GM23248 (cell line): ENCODE results near the gene CCDC24. TPM values are rescaled to one million over a fixed set of nuclear protein-coding genes. Genes with fewer than 3 reads are reported as not detected.
A peak's percentile ranks its signal among the peaks of the same experiment; 100 is the strongest.

Experiments used
- DNase-seq: peaks from one replicate; pipeline ENCODE4 v3.0.0-alpha.2; 2015
- H2AFZ ChIP-seq: fragments of 200-600 bp; sonication (generic); 2 replicates; pipeline ENCODE4 v1.6.1; 2016; ENCODE audit warnings: antibody characterized with exemption
- H3F3A ChIP-seq: fragments of 200-600 bp; sonication (generic); 2 replicates; pipeline ENCODE4 v1.6.1; 2016; ENCODE audit warnings: mild to moderate bottlenecking, antibody characterized with exemption, mixed run types; ENCODE audit not compliant: insufficient read depth
- H3K27ac ChIP-seq: fragments of 200-600 bp; sonication (generic); 2 replicates; pipeline ENCODE4 v1.5.1; 2016; ENCODE audit warnings: mild to moderate bottlenecking
- H3K27me3 ChIP-seq: fragments of 200-600 bp; sonication (generic); replicated peaks from 2 replicates; pipeline ENCODE4 v1.6.1; 2016; ENCODE audit warnings: mild to moderate bottlenecking; ENCODE audit not compliant: insufficient read depth
- H3K36me3 ChIP-seq: fragments of 200-600 bp; sonication (generic); 2 replicates; pipeline ENCODE4 v1.6.1; 2016; ENCODE audit warnings: low read depth, mild to moderate bottlenecking
- H3K4me1 ChIP-seq: fragments of 200-600 bp; sonication (generic); 2 replicates; pipeline ENCODE4 v1.6.1; 2016; ENCODE audit warnings: mild to moderate bottlenecking; ENCODE audit not compliant: insufficient read depth
- H3K4me2 ChIP-seq: fragments of 200-600 bp; sonication (generic); one replicate; pipeline ENCODE4 v1.6.1; 2016; ENCODE audit warnings: mild to moderate bottlenecking; ENCODE audit not compliant: unreplicated experiment
- H3K4me3 ChIP-seq: fragments of 200-600 bp; sonication (generic); 2 replicates; pipeline ENCODE4 v1.5.1; 2016; ENCODE audit warnings: mild to moderate bottlenecking
- H3K79me2 ChIP-seq: fragments of 200-600 bp; sonication (generic); 2 replicates; pipeline ENCODE4 v1.6.1; 2016; ENCODE audit warnings: mild to moderate bottlenecking; ENCODE audit not compliant: insufficient read depth
- H3K9ac ChIP-seq: fragments of 200-600 bp; sonication (generic); 2 replicates; pipeline ENCODE4 v1.6.1; 2016; ENCODE audit warnings: mild to moderate bottlenecking
- H3K9me2 ChIP-seq: fragments of 200-600 bp; sonication (generic); 2 replicates; pipeline ENCODE4 v1.6.1; 2016; ENCODE audit warnings: mixed run types, mild to moderate bottlenecking, moderate library complexity; ENCODE audit not compliant: insufficient read depth
- H3K9me3 ChIP-seq: fragments of 200-600 bp; sonication (generic); one replicate; pipeline ENCODE4 v1.6.1; 2017; ENCODE audit warnings: low read depth
- H4K20me1 ChIP-seq: fragments of 200-600 bp; sonication (generic); 2 replicates; pipeline ENCODE4 v1.6.0; 2016; ENCODE audit not compliant: insufficient read depth
- EZH2 ChIP-seq: fragments of 200-600 bp; sonication (generic); IDR thresholded peaks from 2 replicates; pipeline ENCODE4 v1.6.1; 2018; ENCODE audit warnings: antibody characterized with exemption, mild to moderate bottlenecking; ENCODE audit not compliant: insufficient read depth, poor library complexity, severe bottlenecking
- EZH2phosphoT487 ChIP-seq: fragments of 200-600 bp; sonication (generic); IDR thresholded peaks from 2 replicates; pipeline ENCODE4 v1.6.1; 2018; ENCODE audit warnings: antibody characterized with exemption, moderate library complexity, mild to moderate bottlenecking, low read depth; ENCODE audit not compliant: insufficient read depth
- WGBS, 2 experiments: methylation state at CpG; one replicate each; pipeline ENCODE4 v1.1.6; 2015 to 2017; ENCODE audit warnings: low lambda C conversion rate in 2 of 2, low coverage in 1 of 2; ENCODE audit errors: missing lambda C conversion rate in 2 of 2; 5-methylcytosine and 5-hydroxymethylcytosine counted together
- in situ Hi-C: fragments of 300-500 bp; cut with MboI; formaldehyde crosslinking; loops from 2 replicates; pipeline ENCODE4 v1.15.0; 2020
- polyA plus RNA-seq: library from polyadenylated mRNA; unstranded; fragments of >200 nt; fragmentation: Nextera tagmentation; extraction: Ambion mirVana; gene quantifications from 2 replicates; pipeline ENCODE4 v1.2.1, GENCODE V29; 2016
- total RNA-seq: library from RNA; depleted of rRNA; stranded (reverse); fragments of >200 nt; shearing (Covaris generic); gene quantifications from 2 replicates; pipeline ENCODE4 v1.2.3, GENCODE V29; 2014

The CCDC24 gene
- total and polyA plus RNA-seq, 2 experiments from 2014 or later = 3.1 to 4.3 TPM

- H3K4me1 ChIP-seq = peaks cover 28% of the 10 kb centered on the region
- H3K9ac ChIP-seq = peak overlapping the region; percentile 90
- peak overlapping the region; percentile 47 for H2AFZ ChIP-seq
- DNase-seq = peak; percentile 66
- H3K4me3 ChIP-seq = peak overlapping the region; percentile 79
- H3K27ac ChIP-seq = peak overlapping the region; percentile 80
- H3K4me2 ChIP-seq = peak overlapping the region; percentile 94
- peaks cover 74% of the 10 kb centered on the region for H3K79me2 ChIP-seq
- peaks cover 8% of the 10 kb centered on the region; the same call in 1 of the 2 replicates for H3F3A ChIP-seq
- in situ Hi-C loops = no loop called here
- H3K9me2 ChIP-seq = no peaks in the 10 kb centered on the region
- TF ChIP-seq EZH2phosphoT487 (no peak), EZH2 (no peak)
- WGBS, 2 experiments = 32 to 38% methylated on average over 13 of the region's 13 CpGs
- no peaks in the 10 kb centered on the region for H4K20me1 ChIP-seq
- no peaks in the 10 kb centered on the region for H3K27me3 ChIP-seq
- no peaks in the 10 kb centered on the region for H3K9me3 ChIP-seq
- H3K36me3 ChIP-seq = peaks cover 10% of the 10 kb centered on the region; the same call in 1 of the 2 replicates
Observed at GRCh38 chr1:43980255-43981134, 10.9 kb upstream of the CCDC24 start.

GRCh38 chr1:43981135-43981491 is 10.3 kb upstream of the CCDC24 start:
- H4K20me1 ChIP-seq = no peaks in the 10 kb centered on the region
- WGBS, 2 experiments = 93 to 94% methylated on average over 20 of the region's 20 CpGs
- H3K36me3 ChIP-seq = peaks cover 13% of the 10 kb centered on the region; the same call in 1 of the 2 replicates

GRCh38 chr1:43981636-43982035 is 9.8 kb upstream of the CCDC24 start:
- 95 to 97% methylated on average over 20 of the region's 20 CpGs for WGBS, 2 experiments

More at GRCh38 chr1:43981135-43981491, 10.3 kb upstream of the CCDC24 start:
- Histone ChIP-seq H3K27ac (no peak overlapping the region), H3K4me2 (peak overlapping the region; percentile 94), H3K27me3 (no peaks in the 10 kb centered on the region), H3K4me3 (peak overlapping the region; percentile 79; the same call in 1 of the 2 replicates), H3K4me1 (peaks cover 25% of the 10 kb centered on the region), H3K79me2 (peaks cover 68% of the 10 kb centered on the region), H3K9ac (peak overlapping the region; percentile 90; the same call in 1 of the 2 replicates), H2AFZ (no peak overlapping the region), H3K9me2 (no peaks in the 10 kb centered on the region), H3F3A (peaks cover 13% of the 10 kb centered on the region), H3K9me3 (no peaks in the 10 kb centered on the region)
- TF ChIP-seq EZH2 (no peak), EZH2phosphoT487 (no peak)
- in situ Hi-C loops = no loop called here
- no peak for DNase-seq

GRCh38 chr1:43982241-43982640 is 9.2 kb upstream of the CCDC24 start:
- WGBS, 2 experiments = 94 to 95% methylated on average over 8 of the region's 8 CpGs
- Histone ChIP-seq H2AFZ (no peak overlapping the region), H3K27ac (no peak overlapping the region), H3K27me3 (no peaks in the 10 kb centered on the region), H3K9me3 (no peaks in the 10 kb centered on the region), H4K20me1 (no peaks in the 10 kb centered on the region), H3K9ac (no peak overlapping the region), H3K79me2 (peaks cover 56% of the 10 kb centered on the region), H3K4me1 (peaks cover 28% of the 10 kb centered on the region), H3K4me2 (no peak overlapping the region), H3K9me2 (no peaks in the 10 kb centered on the region), H3F3A (peaks cover 19% of the 10 kb centered on the region), H3K36me3 (0 out of 2 replicates have a peak, but pooled peaks cover 12% of the 10 kb centered on the region), H3K4me3 (no peak overlapping the region)
- no peak for DNase-seq
- TF ChIP-seq EZH2 = no peak
- TF ChIP-seq EZH2phosphoT487 = no peak
- in situ Hi-C loops = no loop called here

More at GRCh38 chr1:43981636-43982035, 9.8 kb upstream of the CCDC24 start:
- Histone ChIP-seq H2AFZ (no peak overlapping the region), H3F3A (peaks cover 18% of the 10 kb centered on the region), H3K9me3 (no peaks in the 10 kb centered on the region), H3K79me2 (peaks cover 63% of the 10 kb centered on the region), H3K27ac (no peak overlapping the region), H3K9ac (no peak overlapping the region), H3K4me3 (no peak overlapping the region), H4K20me1 (no peaks in the 10 kb centered on the region), H3K4me2 (no peak overlapping the region), H3K36me3 (peaks cover 15% of the 10 kb centered on the region; the same call in 1 of the 2 replicates), H3K4me1 (peaks cover 25% of the 10 kb centered on the region), H3K27me3 (no peaks in the 10 kb centered on the region), H3K9me2 (no peaks in the 10 kb centered on the region)
- DNase-seq = no peak
- TF ChIP-seq EZH2phosphoT487 = no peak
- no peak for TF ChIP-seq EZH2
- in situ Hi-C loops = no loop called here
